K562 (cell line): ENCODE results near the gene SLC18B1. TPM values are rescaled to one million over a fixed set of nuclear protein-coding genes. Genes with fewer than 3 reads are reported as not detected.

Experiments used
- CBX1 ChIP-seq: sonication (generic); IDR thresholded peaks from 2 replicates; pipeline ENCODE4 v1.6.1; 2016; ENCODE audit warnings: antibody characterized with exemption, low read depth, mild to moderate bottlenecking
- CHD7 ChIP-seq: fragments of 200-600 bp; sonication (generic); IDR thresholded peaks from one replicate; pipeline ENCODE4 v1.6.1; 2012; ENCODE audit warnings: mild to moderate bottlenecking, low read depth, low read length, inconsistent platforms
- GABPB1 ChIP-seq: sonication (generic); formaldehyde crosslinking; IDR thresholded peaks from 2 replicates; pipeline ENCODE4 v1.8.0; 2022; ENCODE audit warnings: mild to moderate bottlenecking, missing genetic modification reagents
- LCOR ChIP-seq: sonication (generic); formaldehyde crosslinking; IDR thresholded peaks from 2 replicates; pipeline ENCODE4 v1.8.0; 2022; ENCODE audit warnings: mild to moderate bottlenecking, missing genetic modification reagents
- NCOA4 ChIP-seq: fragments of 450-650 bp; IDR thresholded peaks from 2 replicates; pipeline ENCODE4 v1.6.1; 2018; ENCODE audit warnings: mild to moderate bottlenecking; ENCODE audit not compliant: partially characterized antibody
- POU5F1 ChIP-seq: fragments of 150-350 bp; IDR thresholded peaks from 2 replicates; pipeline ENCODE4 v1.6.1; 2014; ENCODE audit warnings: borderline replicate concordance, low read length, low read depth, mild to moderate bottlenecking; ENCODE audit not compliant: partially characterized antibody
- PPARD ChIP-seq: fragments of 250-450 bp; sonication (Bioruptor Pico); IDR thresholded peaks from 2 replicates; pipeline ENCODE4 v1.8.0; 2022; ENCODE audit warnings: inconsistent platforms, mild to moderate bottlenecking, moderate library complexity
- RB1 ChIP-seq: fragments of 450-650 bp; IDR thresholded peaks from 2 replicates; pipeline ENCODE4 v1.6.1; 2017; ENCODE audit warnings: low read depth, mild to moderate bottlenecking
- SMAD4 ChIP-seq: fragments of 250-450 bp; sonication (Bioruptor Pico); conservative IDR thresholded peaks from 2 replicates; pipeline ENCODE4 v1.8.0; 2021; ENCODE audit warnings: inconsistent platforms, mild to moderate bottlenecking, moderate library complexity
- polyA plus RNA-seq, 8 experiments: library from polyadenylated mRNA; depleted of rRNA in 4 of 8; stranded (reverse) in 5 of 8; unstranded in 3 of 8; fragments of >200 nt; fragmentation: Nextera tagmentation in 2 of 8; fragmentation: Illumina TruSeq in 1 of 8; extraction: Ambion mirVana in 2 of 8; extraction: Trizol in 1 of 8; gene quantifications; 2 replicates each; pipeline versions ENCODE4 v1.2.1 to v1.2.3, GENCODE V29; 2011 to 2014; ENCODE audit warnings: inconsistent platforms in 1 of 8, missing spikeins in 1 of 8
- total RNA-seq, 7 experiments: library from RNA; depleted of rRNA in 6 of 7; stranded (reverse); fragments of >200 nt in 6 of 7; fragmentation: Illumina TruSeq in 2 of 7; extraction: Trizol in 2 of 7; gene quantifications; 2 replicates each; pipeline versions ENCODE4 v1.2.1 to v1.2.3, GENCODE V29; 2011 to 2021; ENCODE audit warnings: low replicate concordance in 1 of 7
- TF ChIP-seq, protein P1 (sequence below): fragments of 250-450 bp; sonication (Bioruptor Pico); IDR thresholded peaks from 2 replicates; pipeline ENCODE4 v1.5.0; 2022; ENCODE audit warnings: mild to moderate bottlenecking
- TF ChIP-seq, protein P2 (sequence below): fragments of 450-650 bp; IDR thresholded peaks from 2 replicates; pipeline ENCODE4 v1.6.1; 2016; ENCODE audit warnings: antibody characterized with exemption

Gene SLC18B1
- total and polyA plus RNA-seq, 9 of the 15 experiments (the other 6 are each of a cell fraction or from before 2014, with no cell fraction given): 10.4 to 49.1 (median 32.0) TPM

- TF ChIP-seq, protein P1, sequence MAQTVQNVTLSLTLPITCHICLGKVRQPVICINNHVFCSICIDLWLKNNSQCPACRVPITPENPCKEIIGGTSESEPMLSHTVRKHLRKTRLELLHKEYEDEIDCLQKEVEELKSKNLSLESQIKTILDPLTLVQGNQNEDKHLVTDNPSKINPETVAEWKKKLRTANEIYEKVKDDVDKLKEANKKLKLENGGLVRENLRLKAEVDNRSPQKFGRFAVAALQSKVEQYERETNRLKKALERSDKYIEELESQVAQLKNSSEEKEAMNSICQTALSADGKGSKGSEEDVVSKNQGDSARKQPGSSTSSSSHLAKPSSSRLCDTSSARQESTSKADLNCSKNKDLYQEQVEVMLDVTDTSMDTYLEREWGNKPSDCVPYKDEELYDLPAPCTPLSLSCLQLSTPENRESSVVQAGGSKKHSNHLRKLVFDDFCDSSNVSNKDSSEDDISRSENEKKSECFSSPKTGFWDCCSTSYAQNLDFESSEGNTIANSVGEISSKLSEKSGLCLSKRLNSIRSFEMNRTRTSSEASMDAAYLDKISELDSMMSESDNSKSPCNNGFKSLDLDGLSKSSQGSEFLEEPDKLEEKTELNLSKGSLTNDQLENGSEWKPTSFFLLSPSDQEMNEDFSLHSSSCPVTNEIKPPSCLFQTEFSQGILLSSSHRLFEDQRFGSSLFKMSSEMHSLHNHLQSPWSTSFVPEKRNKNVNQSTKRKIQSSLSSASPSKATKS (CRISPR knock-in tag): no peak
- TF ChIP-seq PPARD (CRISPR knock-in tag): no peak
- no peak for TF ChIP-seq CHD7
- no peak for TF ChIP-seq POU5F1
- no peak; the same call in 1 of the 2 replicates for TF ChIP-seq LCOR (CRISPR knock-in tag)
- TF ChIP-seq CBX1: 0 out of 2 replicates have a peak, but pooled peaks have one; percentile 23
- no peak for TF ChIP-seq NCOA4
- no peak for TF ChIP-seq GABPB1 (CRISPR knock-in tag)
- TF ChIP-seq SMAD4 (CRISPR knock-in tag): no peak
- TF ChIP-seq RB1: no peak
- TF ChIP-seq, protein P2, sequence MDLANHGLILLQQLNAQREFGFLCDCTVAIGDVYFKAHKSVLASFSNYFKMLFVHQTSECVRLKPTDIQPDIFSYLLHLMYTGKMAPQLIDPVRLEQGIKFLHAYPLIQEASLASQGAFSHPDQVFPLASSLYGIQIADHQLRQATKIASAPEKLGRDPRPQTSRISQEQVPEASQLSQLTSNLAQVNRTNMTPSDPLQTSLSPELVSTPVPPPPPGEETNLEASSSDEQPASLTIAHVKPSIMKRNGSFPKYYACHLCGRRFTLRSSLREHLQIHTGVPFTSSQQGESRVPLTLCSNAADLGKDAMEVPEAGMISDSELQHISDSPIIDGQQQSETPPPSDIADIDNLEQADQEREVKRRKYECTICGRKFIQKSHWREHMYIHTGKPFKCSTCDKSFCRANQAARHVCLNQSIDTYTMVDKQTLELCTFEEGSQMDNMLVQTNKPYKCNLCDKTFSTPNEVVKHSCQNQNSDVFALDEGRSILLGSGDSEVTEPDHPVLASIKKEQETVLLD: peak; percentile 46; the same call in 1 of the 2 replicates
Observed at GRCh38 chr6:132797951-132798868, at the start of gene SLC18B1 (continued).
